ENCODE results near the gene NOSIP.

The NOSIP gene

GRCh38 chr19:49590071-49590970, 10.0 kb upstream of the NOSIP start:
- Histone ChIP-seq H3K4me3 (peak overlapping the region; percentile 99), H3K27ac (peak overlapping the region; percentile 77 to 98)
- peak; percentile 96 for DNase-seq (ENCODE audit: low spot score)
- no peak for TF ChIP-seq CTCF (IDR thresholded peaks at IDR 0.05)

GRCh38 chr19:49589502-49589905, 9.1 kb upstream of the NOSIP start:
- TF ChIP-seq CTCF (IDR thresholded peaks at IDR 0.05), result no peak
- H3K4me3 ChIP-seq, result peak overlapping the region; percentile 99
- peak overlapping the region; percentile 77 to 98 for H3K27ac ChIP-seq
- no peak for DNase-seq (ENCODE audit: low spot score)

GRCh38 chr19:49588365-49589122, 8.2 kb upstream of the NOSIP start:
- no peak overlapping the region for H3K4me3 ChIP-seq
- no peak for DNase-seq (ENCODE audit: low spot score)
- no peak for TF ChIP-seq CTCF (IDR thresholded peaks at IDR 0.05)
- no peak overlapping the region for H3K27ac ChIP-seq

GRCh38 chr19:49587227-49587626, 6.9 kb upstream of the NOSIP start:
- H3K4me3 ChIP-seq, result no peak overlapping the region
- H3K27ac ChIP-seq, result no peak overlapping the region
- no peak for DNase-seq (ENCODE audit: low spot score)
- TF ChIP-seq CTCF (IDR thresholded peaks at IDR 0.05), result no peak

- DNase-seq (ENCODE audit: low spot score), result no peak
- H3K4me3 ChIP-seq, result no peak overlapping the region
- no peak overlapping the region for H3K27ac ChIP-seq
- no peak for TF ChIP-seq CTCF (IDR thresholded peaks at IDR 0.05)
Measured at GRCh38 chr19:49585023-49585422, 4.7 kb upstream of the NOSIP start.

- no peak overlapping the region for H3K27ac ChIP-seq
- no peak for TF ChIP-seq CTCF (IDR thresholded peaks at IDR 0.05)
- H3K4me3 ChIP-seq, result no peak overlapping the region
- no peak for DNase-seq (ENCODE audit: low spot score)
Measured at GRCh38 chr19:49583239-49583638, 2.9 kb upstream of the NOSIP start.
